Keratinocyte (primary cell): ENCODE data around the gene TTC39B. TPM values are rescaled to one million over a fixed set of nuclear protein-coding genes. Genes with fewer than 3 reads are reported as not detected.

Experiments
- DNase-seq: peaks from one replicate; pipeline ENCODE4 v3.0.0-alpha.2; 2011; ENCODE audit warnings: low read depth, missing footprints, low spot score
- FAIRE-seq: peaks from 2 replicates; lab custom pipeline; 2011; peaks lifted over from hg19 to GRCh38; lab: Jason Lieb, UNC
- H2AFZ ChIP-seq: 2 replicates; pipeline ENCODE4 v1.6.0; 2012; ENCODE audit warnings: low read length, control low read depth, inconsistent platforms; ENCODE audit not compliant: control insufficient read depth
- H3K27ac ChIP-seq: 2 replicates; pipeline ENCODE4 v1.5.1; 2011; ENCODE audit warnings: low read length; ENCODE audit not compliant: control insufficient read depth, insufficient read depth
- H3K27me3 ChIP-seq: 3 replicates; pipeline ENCODE4 v1.6.0; 2011; ENCODE audit warnings: low read length; ENCODE audit not compliant: control insufficient read depth, insufficient read depth; ENCODE audit errors: extremely low read depth
- H3K36me3 ChIP-seq, 2 experiments: 2 replicates in 1 of 2; 3 replicates in 1 of 2; pipeline ENCODE4 v1.5.1; 2011; ENCODE audit warnings: low read length in 2 of 2, mild to moderate bottlenecking in 1 of 2; ENCODE audit not compliant: control insufficient read depth in 2 of 2, insufficient read depth in 2 of 2; ENCODE audit errors: extremely low read depth in 1 of 2
- H3K4me1 ChIP-seq: 3 replicates; pipeline ENCODE4 v1.5.1; 2011; ENCODE audit warnings: low read length; ENCODE audit not compliant: control insufficient read depth, insufficient read depth; ENCODE audit errors: extremely low read depth
- H3K4me2 ChIP-seq: 3 replicates; pipeline ENCODE4 v1.6.0; 2011; ENCODE audit warnings: low read depth, low read length; ENCODE audit not compliant: control insufficient read depth, insufficient read depth; ENCODE audit errors: extremely low read depth
- H3K4me3 ChIP-seq, 3 experiments: fragments of 200-600 bp in 1 of 3; sonication (generic) in 1 of 3; 2 replicates in 2 of 3; 3 replicates in 1 of 3; pipeline ENCODE4 v1.5.1; 2011 to 2016; ENCODE audit warnings: low read length in 3 of 3, mild to moderate bottlenecking in 3 of 3, control low read depth in 2 of 3, inconsistent platforms in 1 of 3, low read depth in 1 of 3, mixed read lengths in 1 of 3, mixed run types in 1 of 3, moderate library complexity in 1 of 3; ENCODE audit not compliant: control insufficient read depth in 2 of 3, insufficient read depth in 2 of 3; ENCODE audit errors: extremely low read depth in 1 of 3
- H3K79me2 ChIP-seq: 2 replicates; pipeline ENCODE4 v1.6.0; 2012; ENCODE audit warnings: low read length; ENCODE audit not compliant: control insufficient read depth, insufficient read depth
- H3K9ac ChIP-seq: 3 replicates; pipeline ENCODE4 v1.6.0; 2011; ENCODE audit warnings: low read length; ENCODE audit not compliant: control insufficient read depth, insufficient read depth; ENCODE audit errors: extremely low read depth
- H3K9me1 ChIP-seq: 3 replicates; pipeline ENCODE4 v1.6.0; 2011; ENCODE audit warnings: low read length; ENCODE audit not compliant: control insufficient read depth, insufficient read depth; ENCODE audit errors: extremely low read depth
- H3K9me3 ChIP-seq: 2 replicates; pipeline ENCODE4 v1.5.1; 2012; ENCODE audit warnings: low read depth, low read length; ENCODE audit not compliant: control insufficient read depth
- H4K20me1 ChIP-seq: 3 replicates; pipeline ENCODE4 v1.6.0; 2011; ENCODE audit warnings: low read length; ENCODE audit not compliant: control insufficient read depth, insufficient read depth; ENCODE audit errors: extremely low read depth
- CTCF ChIP-seq, 3 experiments: IDR thresholded peaks in 1 of 3; conservative IDR thresholded peaks in 1 of 3; optimal IDR thresholded peaks in 1 of 3; 2 replicates in 2 of 3; 3 replicates in 1 of 3; pipeline versions ENCODE3 to v1.5.1; 2011; ENCODE audit warnings: low read length in 3 of 3, mild to moderate bottlenecking in 3 of 3, moderate library complexity in 2 of 3, control low read depth in 1 of 3, inconsistent platforms in 1 of 3; ENCODE audit not compliant: insufficient read depth in 2 of 3; ENCODE audit errors: extremely low read depth in 1 of 3
- EZH2 ChIP-seq: IDR thresholded peaks from one replicate; pipeline ENCODE4 v1.6.1; 2012; ENCODE audit warnings: inconsistent platforms, mild to moderate bottlenecking, low read length, moderate library complexity
- dilution Hi-C: fragments of 300-500 bp; cut with MboI; formaldehyde crosslinking; loops from one replicate; pipeline ENCODE4 v1.7.0; 2020; ENCODE audit warnings: low sequenced_read_pairs; ENCODE audit not compliant: extremely low pct_ligation_motif_present
- polyA plus RNA-seq, 5 experiments: library from polyadenylated mRNA; depleted of rRNA in 3 of 5; stranded (reverse) in 3 of 5; stranded (forward) in 1 of 5; unstranded in 1 of 5; fragments of >200 nt; gene quantifications; 1 replicate in 1 of 5; 2 replicates in 3 of 5; 3 replicates in 1 of 5; pipeline versions ENCODE4 v1.2.1 to v1.2.3, GENCODE V29; 2011 to 2012; ENCODE audit warnings: missing spikeins in 2 of 5, low read depth in 1 of 5, low replicate concordance in 1 of 5

TTC39B gene
- polyA plus RNA-seq, 1 donor (not counting 4 experiments of a cell fraction or from before 2014, with no cell fraction given) = 9.7 TPM

- Histone ChIP-seq H3K4me3 (no peak overlapping the region), H3K27me3 (no peaks in the 10 kb centered on the region), H3K4me2 (no peak overlapping the region), H2AFZ (no peak overlapping the region), H3K36me3 (no peaks in the 10 kb centered on the region), H3K4me1 (no peaks in the 10 kb centered on the region), H3K27ac (no peak overlapping the region), H3K9ac (no peak overlapping the region), H3K79me2 (no peaks in the 10 kb centered on the region), H4K20me1 (no peaks in the 10 kb centered on the region), H3K9me1 (no peaks in the 10 kb centered on the region), H3K9me3 (no peaks in the 10 kb centered on the region)
- DNase-seq (no peak), FAIRE-seq (no peak)
- TF ChIP-seq EZH2 (no peak), CTCF (optimal IDR thresholded peaks at IDR 0.05 in 1 of 3, IDR thresholded peaks at IDR 0.05 in 1 of 3, conservative IDR thresholded peaks at IDR 0.05 in 1 of 3; ENCODE audit: extremely low read depth in 1 of 3, insufficient read depth in 2 of 3, low read length in 3 of 3) (no peak)
- dilution Hi-C loops = no loop called here
Measured at GRCh38 chr9:15352306-15352705, 45.3 kb upstream of the TTC39B start.

- TF ChIP-seq CTCF (optimal IDR thresholded peaks at IDR 0.05 in 1 of 3, IDR thresholded peaks at IDR 0.05 in 1 of 3, conservative IDR thresholded peaks at IDR 0.05 in 1 of 3; ENCODE audit: extremely low read depth in 1 of 3, insufficient read depth in 2 of 3, low read length in 3 of 3) (no peak), EZH2 (no peak)
- Histone ChIP-seq H3K27ac (no peak overlapping the region), H3K36me3 (no peaks in the 10 kb centered on the region), H2AFZ (no peak overlapping the region), H3K9me3 (no peaks in the 10 kb centered on the region), H4K20me1 (no peaks in the 10 kb centered on the region), H3K27me3 (no peaks in the 10 kb centered on the region), H3K9ac (no peak overlapping the region), H3K4me2 (no peak overlapping the region), H3K79me2 (no peaks in the 10 kb centered on the region), H3K9me1 (no peaks in the 10 kb centered on the region), H3K4me3 (no peak overlapping the region), H3K4me1 (no peaks in the 10 kb centered on the region)
- dilution Hi-C loops = no loop called here
- DNase-seq (no peak), FAIRE-seq (no peak)
Measured at GRCh38 chr9:15349892-15350761, 43.1 kb upstream of the TTC39B start.
